HEK293T (cell line): Measurements from ENCODE around the gene CYB5A.

Source experiments
- CTCF ChIA-PET: fragments of 350-600 bp; formaldehyde crosslinking; extraction: SDS; loops from one replicate; lab custom pipeline; 2021; ENCODE audit warnings: antibody characterized with exemption, inconsistent platforms; lab: Yijun Ruan, JAX
- POLR2A ChIA-PET: fragments of 350-600 bp; formaldehyde crosslinking; extraction: SDS; loops from one replicate; lab custom pipeline; 2020; ENCODE audit warnings: antibody characterized with exemption, inconsistent platforms; lab: Yijun Ruan, JAX
- DNase-seq: peaks from one replicate; pipeline ENCODE4 v3.0.0; 2012; ENCODE audit warnings: mixed read lengths; ENCODE audit errors: extremely low spot score
- ARNT ChIP-seq: fragments of 450-650 bp; IDR thresholded peaks from 2 replicates; pipeline ENCODE4 v1.6.1; 2017; ENCODE audit warnings: mild to moderate bottlenecking
- BHLHE40 ChIP-seq: fragments of 450-650 bp; IDR thresholded peaks from 2 replicates; pipeline ENCODE4 v1.6.1; 2016; ENCODE audit warnings: mild to moderate bottlenecking, moderate library complexity, borderline replicate concordance
- CTBP1 ChIP-seq: fragments of 450-650 bp; IDR thresholded peaks from 2 replicates; pipeline ENCODE4 v1.6.1; 2016; ENCODE audit warnings: borderline replicate concordance
- ELF4 ChIP-seq: fragments of 450-650 bp; IDR thresholded peaks from 2 replicates; pipeline ENCODE4 v1.6.1; 2017; ENCODE audit warnings: antibody characterized with exemption
- FOXA1 ChIP-seq: fragments of 450-650 bp; IDR thresholded peaks from 2 replicates; pipeline ENCODE4 v1.6.1; 2016; ENCODE audit warnings: mild to moderate bottlenecking
- FOXK2 ChIP-seq: fragments of 450-650 bp; IDR thresholded peaks from 2 replicates; pipeline ENCODE4 v1.6.1; 2016; ENCODE audit warnings: mild to moderate bottlenecking
- FOXM1 ChIP-seq: fragments of 450-650 bp; IDR thresholded peaks from 2 replicates; pipeline ENCODE4 v1.6.1; 2017; ENCODE audit warnings: mild to moderate bottlenecking, borderline replicate concordance
- HDGF ChIP-seq: fragments of 450-650 bp; IDR thresholded peaks from 2 replicates; pipeline ENCODE4 v1.6.1; 2017; ENCODE audit warnings: antibody characterized with exemption, borderline replicate concordance
- L3MBTL2 ChIP-seq: fragments of 450-650 bp; conservative IDR thresholded peaks from 2 replicates; pipeline ENCODE4 v1.6.1; 2016; ENCODE audit warnings: mild to moderate bottlenecking
- LEF1 ChIP-seq: fragments of 450-650 bp; IDR thresholded peaks from 2 replicates; pipeline ENCODE4 v1.6.1; 2017; ENCODE audit warnings: mild to moderate bottlenecking, borderline replicate concordance
- NFRKB ChIP-seq: fragments of 450-650 bp; IDR thresholded peaks from 2 replicates; pipeline ENCODE4 v1.6.1; 2016; ENCODE audit warnings: mild to moderate bottlenecking, moderate library complexity
- PKNOX1 ChIP-seq: fragments of 450-650 bp; IDR thresholded peaks from 2 replicates; pipeline ENCODE4 v1.6.1; 2016
- SP1 ChIP-seq: fragments of 450-650 bp; IDR thresholded peaks from 2 replicates; pipeline ENCODE4 v1.6.1; 2017
- SUZ12 ChIP-seq: fragments of 450-650 bp; IDR thresholded peaks from 2 replicates; pipeline ENCODE4 v1.6.1; 2016; ENCODE audit warnings: mild to moderate bottlenecking
- TARDBP ChIP-seq: fragments of 450-650 bp; IDR thresholded peaks from 2 replicates; pipeline ENCODE4 v1.6.1; 2016
- ZNF384 ChIP-seq: fragments of 450-650 bp; IDR thresholded peaks from 2 replicates; pipeline ENCODE4 v1.6.1; 2016

CYB5A gene

GRCh38 chr18:74250131-74250530, 41.6 kb downstream of the CYB5A start:
- no peak for DNase-seq
- CTCF ChIA-PET: no interaction called here
- POLR2A ChIA-PET: no interaction called here
- TF ChIP-seq TARDBP (no peak), ARNT (no peak), FOXA1 (no peak), ZNF384 (no peak), BHLHE40 (no peak), PKNOX1 (no peak), LEF1 (no peak), ELF4 (no peak), CTBP1 (no peak), L3MBTL2 (no peak), SUZ12 (no peak), FOXM1 (no peak), FOXK2 (no peak), SP1 (no peak), HDGF (no peak), NFRKB (no peak)

GRCh38 chr18:74249181-74249968, 42.4 kb downstream of the CYB5A start:
- DNase-seq: no peak
- TF ChIP-seq ARNT (no peak), SP1 (no peak), TARDBP (no peak), BHLHE40 (no peak), ZNF384 (no peak), NFRKB (no peak), HDGF (no peak), FOXM1 (no peak), FOXA1 (no peak), PKNOX1 (no peak), CTBP1 (no peak), FOXK2 (no peak), ELF4 (no peak)
- ChIA-PET POLR2A (no interaction called here), CTCF (no interaction called here)

DNA sequence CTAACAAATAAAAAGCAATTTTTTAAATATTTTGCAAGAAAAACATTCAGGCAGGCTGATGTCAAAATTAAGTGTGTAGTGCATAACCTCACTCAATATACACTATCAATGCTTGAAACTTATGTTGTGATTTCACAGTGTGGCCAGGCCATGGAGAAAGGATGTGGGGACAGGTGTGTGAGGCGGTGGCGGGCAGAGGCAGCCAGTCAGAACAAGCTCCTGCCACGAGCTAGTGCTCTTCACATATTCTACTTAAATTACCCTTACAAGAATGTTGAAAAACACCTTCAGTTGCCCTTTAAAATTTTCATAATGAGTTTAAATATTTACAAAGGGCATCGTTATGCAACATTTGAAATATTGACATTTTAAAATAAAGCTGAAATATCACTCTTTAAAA, 43.2 kb downstream of the CYB5A start:
- ChIA-PET POLR2A (no interaction called here), CTCF (no interaction called here)
- no peak for DNase-seq
- no peak for TF ChIP-seq BHLHE40
- TF ChIP-seq PKNOX1: no peak
- no peak for TF ChIP-seq L3MBTL2
- TF ChIP-seq CTBP1: no peak

- ChIA-PET POLR2A (no interaction called here), CTCF (no interaction called here)
- TF ChIP-seq FOXA1 (no peak), TARDBP (no peak), ELF4 (no peak), BHLHE40 (no peak), ZNF384 (no peak), HDGF (no peak), CTBP1 (no peak), SP1 (no peak), ARNT (no peak), PKNOX1 (no peak), FOXM1 (no peak), LEF1 (no peak), SUZ12 (no peak)
- no peak for DNase-seq
Observed at GRCh38 chr18:74248189-74248588, 43.6 kb downstream of the CYB5A start.

DNA sequence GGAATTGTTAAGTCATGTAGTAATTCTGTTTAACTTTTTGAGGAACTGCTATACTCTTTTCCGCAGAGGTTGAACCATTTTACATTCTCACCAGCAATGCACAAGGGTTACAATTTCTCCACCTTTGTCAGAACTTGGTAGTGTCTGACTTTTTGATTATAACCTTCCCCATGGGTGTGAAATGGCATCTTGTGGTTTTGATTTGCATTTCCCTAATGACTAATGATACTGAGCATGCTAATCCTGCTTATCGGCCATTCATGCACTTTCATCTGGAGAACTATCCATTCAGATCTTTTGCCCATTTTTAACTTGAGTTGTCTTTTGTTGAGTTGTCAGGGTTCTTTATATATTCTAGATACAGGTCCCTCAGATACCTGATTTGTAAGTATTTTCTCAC, 47.2 kb downstream of the CYB5A start:
- TF ChIP-seq TARDBP (no peak), NFRKB (no peak), HDGF (no peak), SUZ12 (no peak), BHLHE40 (no peak)
- CTCF ChIA-PET: no interaction called here
- DNase-seq: no peak
- POLR2A ChIA-PET: no interaction called here

GRCh38 chr18:74243127-74243526, 48.6 kb downstream of the CYB5A start:
- no peak for DNase-seq
- CTCF ChIA-PET: no interaction called here
- POLR2A ChIA-PET: no interaction called here
- TF ChIP-seq SUZ12 (no peak), BHLHE40 (no peak), ELF4 (no peak), FOXA1 (no peak), LEF1 (no peak), FOXM1 (no peak), FOXK2 (no peak), ARNT (no peak), HDGF (no peak), NFRKB (no peak), PKNOX1 (no peak), SP1 (no peak), CTBP1 (no peak), L3MBTL2 (no peak), TARDBP (no peak), ZNF384 (no peak)
